Cardiac fibroblast (primary cell): ENCODE results near the gene TRABD2A.

Experiments used
- DNase-seq, 2 donors: peaks; one replicate each; pipeline versions ENCODE4 v3.0.0 to v3.0.0-alpha.2; 2010; ENCODE audit warnings: low read depth in 2 of 2
- H3K4me3 ChIP-seq, 2 donors: replicated peaks in 1 of 2; 1 replicate in 1 of 2; 2 replicates in 1 of 2; pipeline ENCODE4 v1.5.1; 2011; ENCODE audit warnings: low read depth in 2 of 2, low read length in 2 of 2, mild to moderate bottlenecking in 2 of 2, moderate library complexity in 1 of 2
- CTCF ChIP-seq: IDR thresholded peaks from one replicate; pipeline ENCODE4 v1.5.1; 2011; ENCODE audit warnings: low read depth, mild to moderate bottlenecking, low read length, inconsistent platforms

TRABD2A gene

DNA sequence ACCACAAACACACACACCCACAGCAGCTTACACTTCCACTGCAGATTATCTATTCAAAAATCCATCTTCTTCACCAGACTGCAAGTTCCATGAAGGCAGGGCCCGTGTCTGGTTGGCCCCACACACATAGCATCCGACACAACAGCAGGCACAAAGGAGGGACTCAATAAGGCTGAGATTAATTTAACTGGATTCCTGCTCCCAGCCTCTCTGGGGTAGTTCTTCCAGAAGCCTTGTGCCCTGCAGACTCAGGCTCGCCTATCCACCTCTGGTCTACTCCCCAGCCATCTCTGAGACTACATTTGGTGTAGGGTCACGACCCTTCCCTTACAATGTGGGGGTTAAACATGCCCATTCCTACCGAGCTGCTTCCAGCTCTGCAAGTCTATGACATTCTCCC is 57.7 kb downstream of the TRABD2A start:
- H3K4me3 ChIP-seq = no peak overlapping the region
- DNase-seq = no peak
- no peak for TF ChIP-seq CTCF

DNA sequence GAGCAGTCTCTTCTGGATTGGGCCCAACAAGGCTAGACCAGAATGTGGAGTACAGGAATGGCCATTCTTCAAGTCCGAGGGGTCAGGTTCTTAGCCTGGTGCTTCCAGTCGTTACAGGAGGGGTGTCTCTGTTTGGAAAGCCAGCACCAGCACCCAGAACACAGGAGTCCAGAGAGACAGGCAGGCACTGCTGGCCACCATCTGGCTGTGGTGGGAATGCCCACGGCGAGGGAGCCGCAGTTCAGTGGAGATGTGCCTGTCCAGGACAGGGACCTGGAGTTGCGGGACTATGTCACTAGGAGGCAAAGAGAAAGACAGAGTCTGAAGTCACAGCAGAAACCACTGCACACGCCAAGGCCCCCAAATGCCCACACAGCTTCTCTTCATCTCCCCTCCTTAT is 59.1 kb downstream of the TRABD2A start:
- no peak overlapping the region for H3K4me3 ChIP-seq
- no peak for TF ChIP-seq CTCF
- no peak for DNase-seq

DNA sequence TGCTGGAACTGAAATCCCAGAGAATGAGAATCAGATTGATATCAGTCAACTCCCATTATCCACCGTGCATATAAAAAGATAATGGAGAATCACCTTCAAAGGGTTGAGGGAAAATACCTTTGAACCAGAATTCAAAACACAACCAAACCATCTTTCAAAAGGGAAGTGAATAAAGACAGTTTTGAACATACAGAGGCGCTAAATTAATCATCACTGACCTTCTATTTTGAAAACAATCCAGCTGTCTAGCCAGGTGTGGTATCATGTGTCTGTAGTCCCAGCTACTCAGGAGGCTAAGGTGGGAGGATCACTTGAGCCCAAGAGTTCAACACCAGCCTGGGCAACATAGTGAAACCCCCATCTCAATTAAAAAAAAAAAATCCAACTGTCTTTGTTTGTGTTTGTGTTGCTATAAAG is 63.6 kb downstream of the TRABD2A start:
- DNase-seq = no peak
- no peak overlapping the region for H3K4me3 ChIP-seq
- no peak for TF ChIP-seq CTCF

DNA sequence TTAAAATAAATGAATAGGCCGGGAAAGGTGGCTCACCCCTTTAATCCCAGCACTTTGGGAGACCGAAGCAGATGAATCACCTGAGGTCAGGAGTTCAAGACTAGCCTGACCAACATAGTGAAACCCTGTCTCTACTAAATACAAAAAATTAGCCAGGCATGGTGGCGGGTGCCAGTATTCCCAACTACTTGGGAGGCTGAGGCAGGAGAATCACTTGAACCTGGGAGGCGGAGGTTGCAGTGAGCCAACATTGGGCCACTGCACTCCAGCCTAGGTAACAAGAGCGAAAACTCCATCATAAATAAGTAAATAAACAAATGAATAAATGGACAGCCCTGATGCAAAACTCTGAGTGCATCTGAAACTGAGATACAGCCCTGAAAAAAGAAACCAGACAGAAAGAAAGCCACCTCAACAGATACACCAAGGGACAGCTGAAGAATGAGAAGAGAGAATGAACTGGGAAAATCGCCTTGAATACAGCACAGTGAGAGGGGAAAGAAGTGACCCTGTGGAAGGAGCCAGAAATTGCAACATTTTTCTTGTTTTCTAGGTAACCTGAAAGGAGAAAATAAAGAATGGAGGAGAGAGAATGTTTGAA is 64.4 kb downstream of the TRABD2A start:
- no peak for TF ChIP-seq CTCF
- DNase-seq = no peak
- H3K4me3 ChIP-seq = no peak overlapping the region

DNA sequence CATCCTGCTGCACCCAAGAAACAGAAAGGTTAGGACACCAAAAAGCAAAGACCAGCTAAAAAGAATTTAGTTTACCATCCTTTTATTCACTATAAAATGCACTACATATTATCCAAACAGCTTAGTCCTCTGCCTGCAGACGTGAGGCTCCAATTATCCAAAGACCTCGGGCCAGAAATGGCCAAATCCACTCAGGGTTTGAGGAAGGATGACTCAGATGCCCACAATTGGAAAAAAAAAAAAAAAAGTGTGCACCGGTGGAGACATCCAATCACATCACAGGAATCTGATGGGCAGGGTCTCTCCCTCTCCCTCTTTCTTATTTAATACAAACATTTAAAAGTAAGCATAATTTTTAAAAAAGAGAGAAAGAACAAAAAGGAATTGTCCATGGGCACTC is 65.7 kb downstream of the TRABD2A start:
- no peak for DNase-seq
- H3K4me3 ChIP-seq = no peak overlapping the region
- TF ChIP-seq CTCF = no peak

DNA sequence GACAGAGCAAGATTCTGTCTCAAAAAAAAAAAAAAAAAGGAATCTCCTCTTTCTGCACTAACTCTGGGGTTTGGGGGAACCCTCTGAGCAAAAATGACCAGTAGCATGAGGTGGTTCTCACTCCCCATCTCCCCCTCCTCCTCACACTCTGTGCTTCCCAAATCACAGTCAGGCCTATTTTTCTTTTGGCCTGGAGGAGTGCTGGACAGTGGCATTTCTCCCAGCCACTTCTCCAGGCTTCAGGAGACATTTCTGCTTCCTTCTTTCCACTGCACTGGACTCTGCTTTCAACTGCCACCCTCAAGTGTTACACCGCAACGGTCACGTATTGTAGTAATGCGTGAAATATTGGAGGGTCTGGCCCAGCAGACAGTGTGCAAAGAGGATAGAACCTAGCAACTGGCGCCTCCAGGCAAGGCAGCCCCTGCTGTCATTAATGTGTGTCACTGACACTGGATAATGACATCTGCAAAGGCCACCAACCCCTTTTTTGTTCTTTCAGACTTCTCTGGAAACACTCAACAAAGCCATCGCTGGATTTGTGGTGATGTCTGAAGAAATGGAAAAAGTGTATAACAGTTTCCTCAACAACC is 68.9 kb downstream of the TRABD2A start:
- TF ChIP-seq CTCF = no peak
- H3K4me3 ChIP-seq = no peak overlapping the region
- no peak for DNase-seq

DNA sequence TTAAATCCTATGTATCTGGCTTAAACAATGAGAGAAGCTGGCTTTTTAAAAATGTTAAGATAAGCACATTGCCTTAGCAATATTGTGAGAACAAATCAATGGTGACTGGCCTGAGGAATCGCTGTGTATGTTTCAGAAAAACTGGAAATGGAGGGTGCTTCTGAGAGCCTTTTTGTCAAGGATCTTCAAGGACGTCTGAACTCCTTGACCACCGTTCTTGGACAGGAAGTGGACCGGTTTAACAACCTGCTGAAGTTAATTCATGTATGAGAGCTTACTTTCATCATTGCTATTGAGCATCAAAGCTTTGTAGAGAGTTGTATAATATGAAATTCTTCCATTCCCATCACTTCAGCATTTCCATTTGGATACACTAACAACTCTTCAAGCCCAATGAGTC is 72.6 kb downstream of the TRABD2A start:
- no peak for TF ChIP-seq CTCF
- H3K4me3 ChIP-seq = no peak overlapping the region
- no peak for DNase-seq
